Measurements from ENCODE around the gene NTM. TPM values are rescaled to one million over a fixed set of nuclear protein-coding genes. Genes with fewer than 3 reads are reported as not detected.

Gene NTM
- total RNA-seq, 2 donors from 2014 or later, result not detected

DNA sequence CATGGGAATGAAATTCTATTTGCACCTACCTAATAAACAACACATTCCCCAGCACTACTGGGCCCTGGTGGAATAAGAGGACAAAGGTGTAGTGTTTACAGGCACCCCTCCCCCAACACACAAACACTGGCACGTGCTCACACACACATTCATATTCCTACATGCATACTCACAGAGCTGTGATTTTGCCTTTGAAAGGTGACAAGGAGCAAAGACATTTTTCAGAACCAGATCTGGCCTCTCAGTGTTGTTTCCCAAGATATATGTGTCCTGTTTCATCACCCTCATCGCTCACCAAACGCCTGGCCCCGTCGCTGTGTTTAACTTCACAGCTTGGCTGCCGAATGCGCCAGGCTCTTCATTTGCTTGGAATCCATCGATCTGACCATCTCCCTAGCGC is 292.6 kb downstream of the NTM start:
- Histone ChIP-seq H3K27me3 (replicated peaks; ENCODE audit: insufficient read depth) (no peaks in the 10 kb centered on the region), H3K27ac (no peak overlapping the region), H3K36me3 (no peaks in the 10 kb centered on the region), H3K9me3 (no peaks in the 10 kb centered on the region), H3K4me1 (ENCODE audit: control insufficient read depth in 1 of 2, low read depth in 2 of 2) (no peaks in the 10 kb centered on the region), H3K4me3 (no peak overlapping the region)
- DNase-seq (ENCODE audit: low spot score) (no peak), ATAC-seq (ENCODE audit: insufficient number of reproducible peaks, low FRiP score, low read depth) (no peak)
- TF ChIP-seq, protein P1, sequence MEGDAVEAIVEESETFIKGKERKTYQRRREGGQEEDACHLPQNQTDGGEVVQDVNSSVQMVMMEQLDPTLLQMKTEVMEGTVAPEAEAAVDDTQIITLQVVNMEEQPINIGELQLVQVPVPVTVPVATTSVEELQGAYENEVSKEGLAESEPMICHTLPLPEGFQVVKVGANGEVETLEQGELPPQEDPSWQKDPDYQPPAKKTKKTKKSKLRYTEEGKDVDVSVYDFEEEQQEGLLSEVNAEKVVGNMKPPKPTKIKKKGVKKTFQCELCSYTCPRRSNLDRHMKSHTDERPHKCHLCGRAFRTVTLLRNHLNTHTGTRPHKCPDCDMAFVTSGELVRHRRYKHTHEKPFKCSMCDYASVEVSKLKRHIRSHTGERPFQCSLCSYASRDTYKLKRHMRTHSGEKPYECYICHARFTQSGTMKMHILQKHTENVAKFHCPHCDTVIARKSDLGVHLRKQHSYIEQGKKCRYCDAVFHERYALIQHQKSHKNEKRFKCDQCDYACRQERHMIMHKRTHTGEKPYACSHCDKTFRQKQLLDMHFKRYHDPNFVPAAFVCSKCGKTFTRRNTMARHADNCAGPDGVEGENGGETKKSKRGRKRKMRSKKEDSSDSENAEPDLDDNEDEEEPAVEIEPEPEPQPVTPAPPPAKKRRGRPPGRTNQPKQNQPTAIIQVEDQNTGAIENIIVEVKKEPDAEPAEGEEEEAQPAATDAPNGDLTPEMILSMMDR (IDR thresholded peaks at IDR 0.05), result no peak

DNA sequence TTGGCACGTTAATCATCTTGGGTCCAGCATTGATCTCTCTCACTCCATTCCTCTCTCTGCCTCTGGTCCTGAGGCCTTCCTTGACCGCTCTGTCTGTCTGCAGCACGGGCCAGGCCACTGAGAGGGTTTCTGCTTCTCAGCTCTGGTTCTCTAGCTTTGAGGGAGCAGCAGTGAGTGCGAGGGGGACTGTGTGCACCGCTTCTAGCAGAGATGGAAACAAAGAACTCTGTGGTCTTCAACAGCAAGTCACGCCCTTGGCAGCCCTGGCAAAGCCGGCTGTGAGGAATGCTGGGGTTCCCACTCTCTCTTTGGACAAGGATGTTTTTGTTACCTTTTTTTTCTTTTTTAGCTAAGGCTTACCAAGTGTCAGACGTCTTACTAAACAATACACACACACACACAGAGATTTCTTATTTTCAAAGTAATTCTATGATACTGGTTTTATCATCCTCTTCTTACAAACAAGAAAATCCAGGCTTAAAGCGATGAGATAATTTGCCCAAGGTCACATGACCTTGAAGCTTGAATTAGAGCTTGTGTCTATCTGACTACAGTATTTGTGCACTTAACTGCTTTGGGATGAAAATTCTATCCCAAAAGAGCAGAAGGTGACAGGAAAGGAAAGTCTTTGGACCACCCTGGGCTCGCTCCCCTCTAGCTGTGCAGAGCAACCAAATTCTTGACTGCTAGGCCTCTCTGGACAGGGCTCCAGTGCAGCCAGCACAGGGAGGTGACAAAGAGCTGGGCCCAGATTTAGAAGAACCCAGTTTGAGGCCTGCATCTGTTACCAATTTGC is 293.2 kb downstream of the NTM start:
- Histone ChIP-seq H3K4me1 (ENCODE audit: control insufficient read depth in 1 of 2, low read depth in 2 of 2) (no peaks in the 10 kb centered on the region), H3K27ac (no peak overlapping the region), H3K36me3 (no peaks in the 10 kb centered on the region), H3K9me3 (no peaks in the 10 kb centered on the region), H3K4me3 (no peak overlapping the region), H3K27me3 (replicated peaks; ENCODE audit: insufficient read depth) (no peaks in the 10 kb centered on the region)
- ATAC-seq (ENCODE audit: insufficient number of reproducible peaks, low FRiP score, low read depth), result no peak
- TF ChIP-seq, protein P1 (IDR thresholded peaks at IDR 0.05), result no peak
- no peak for DNase-seq (ENCODE audit: low spot score)

DNA sequence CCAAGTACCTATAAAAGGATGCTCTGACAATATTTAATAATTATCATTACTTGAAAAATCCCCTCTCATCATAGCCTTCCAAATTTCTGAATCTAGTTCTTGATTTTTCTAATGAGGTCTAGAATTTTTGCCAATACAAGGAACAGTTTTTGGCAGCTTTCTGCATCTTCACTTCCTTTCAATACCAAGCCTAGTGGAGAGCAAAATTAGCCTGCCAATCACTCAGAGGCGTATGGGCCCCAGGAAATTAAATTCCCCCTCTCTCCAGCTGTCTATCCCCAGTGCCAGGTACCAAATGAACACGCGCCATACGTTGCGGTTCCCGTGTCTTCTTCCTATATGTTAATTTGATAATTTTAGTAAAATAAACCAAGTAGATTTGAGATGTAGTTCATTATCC is 293.9 kb downstream of the NTM start:
- ATAC-seq (ENCODE audit: insufficient number of reproducible peaks, low FRiP score, low read depth), result no peak
- Histone ChIP-seq H3K27me3 (replicated peaks; ENCODE audit: insufficient read depth) (no peaks in the 10 kb centered on the region), H3K4me3 (no peak overlapping the region), H3K27ac (no peak overlapping the region), H3K4me1 (ENCODE audit: control insufficient read depth in 1 of 2, low read depth in 2 of 2) (no peaks in the 10 kb centered on the region), H3K9me3 (no peaks in the 10 kb centered on the region), H3K36me3 (no peaks in the 10 kb centered on the region)
- DNase-seq (ENCODE audit: low spot score), result no peak
- TF ChIP-seq, protein P1 (IDR thresholded peaks at IDR 0.05), result no peak

DNA sequence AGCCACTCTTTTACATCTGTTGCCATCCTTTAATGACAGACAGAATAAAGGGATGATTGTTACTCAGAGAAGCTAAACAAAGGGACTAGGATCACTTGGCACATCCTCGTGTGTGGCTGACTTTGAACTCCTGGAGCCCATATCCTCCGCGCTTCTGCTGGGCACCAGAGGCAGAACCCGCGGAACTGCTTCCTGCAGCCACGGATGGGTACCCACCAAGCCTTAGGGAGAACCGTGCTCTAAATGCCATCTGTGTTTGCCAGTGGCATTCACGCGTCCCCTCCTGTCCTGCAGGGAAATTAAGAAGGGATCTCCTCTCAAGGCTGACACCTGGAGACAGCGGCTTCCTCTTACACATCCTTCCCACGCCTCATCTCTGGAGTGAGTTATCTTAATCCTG is 294.4 kb downstream of the NTM start:
- H3K4me3 ChIP-seq, result no peak overlapping the region
- H3K9me3 ChIP-seq, result no peaks in the 10 kb centered on the region
- H3K27me3 ChIP-seq (replicated peaks; ENCODE audit: insufficient read depth), result no peaks in the 10 kb centered on the region
- no peaks in the 10 kb centered on the region for H3K36me3 ChIP-seq
- no peaks in the 10 kb centered on the region for H3K4me1 ChIP-seq (ENCODE audit: control insufficient read depth in 1 of 2, low read depth in 2 of 2)
- DNase-seq (ENCODE audit: low spot score) (no peak), ATAC-seq (ENCODE audit: insufficient number of reproducible peaks, low FRiP score, low read depth) (no peak)
- TF ChIP-seq, protein P1 (IDR thresholded peaks at IDR 0.05), result no peak
- H3K27ac ChIP-seq, result no peak overlapping the region

DNA sequence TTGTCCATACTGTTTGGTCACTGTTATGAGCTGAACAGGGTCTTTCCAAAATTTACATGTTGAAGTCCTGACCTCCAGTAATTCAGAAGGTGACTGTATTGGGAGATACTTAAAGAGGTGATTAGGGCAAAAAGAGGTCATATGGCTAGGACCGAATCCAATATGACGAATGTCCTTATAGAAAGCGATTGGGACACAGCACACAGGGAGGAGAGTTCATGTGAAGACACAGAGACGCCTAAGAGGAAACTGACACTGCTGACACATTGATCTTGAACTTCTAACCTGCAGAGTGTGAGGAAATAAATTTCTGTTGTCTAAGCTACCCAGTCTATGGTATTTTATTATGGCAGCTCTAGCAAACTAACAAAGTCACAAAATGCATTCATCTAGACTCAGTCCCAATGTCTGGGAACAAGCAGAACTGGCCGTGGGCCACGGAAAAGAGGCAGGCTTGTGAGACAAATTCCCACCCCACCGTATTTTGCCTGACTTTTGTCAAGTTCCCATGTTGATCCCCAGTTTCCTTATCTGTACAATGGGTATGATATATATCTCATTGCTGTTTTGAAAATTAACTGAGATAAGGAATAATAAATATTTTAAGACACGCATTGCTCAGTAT is 295.0 kb downstream of the NTM start:
- no peak overlapping the region for H3K27ac ChIP-seq
- TF ChIP-seq, protein P1 (IDR thresholded peaks at IDR 0.05), result no peak
- H3K4me3 ChIP-seq, result no peak overlapping the region
- no peaks in the 10 kb centered on the region for H3K9me3 ChIP-seq
- DNase-seq (ENCODE audit: low spot score) (no peak), ATAC-seq (ENCODE audit: insufficient number of reproducible peaks, low FRiP score, low read depth) (no peak)
- H3K4me1 ChIP-seq (ENCODE audit: control insufficient read depth in 1 of 2, low read depth in 2 of 2), result no peaks in the 10 kb centered on the region
- H3K36me3 ChIP-seq, result no peaks in the 10 kb centered on the region
- no peaks in the 10 kb centered on the region for H3K27me3 ChIP-seq (replicated peaks; ENCODE audit: insufficient read depth)
